Dendritic cell treated with granulocyte-macrophage colony-stimulating factor and Interleukin-4, amounts not matched to agents 40 ng/mL and 50 ng/mL, for 4 days (primary cell): ENCODE data around the gene CNST.

Experiments used
- H3K27ac Mint-ChIP-seq: one replicate; pipeline ENCODE4 v1.8.0; 2022; ENCODE audit warnings: mild to moderate bottlenecking, mixed read lengths
- H3K27me3 Mint-ChIP-seq: one replicate; pipeline ENCODE4 v1.8.0; 2022; ENCODE audit warnings: mild to moderate bottlenecking, mixed read lengths
- H3K36me3 Mint-ChIP-seq: one replicate; pipeline ENCODE4 v1.8.0; 2022; ENCODE audit warnings: low read depth, mixed read lengths
- H3K4me1 Mint-ChIP-seq: one replicate; pipeline ENCODE4 v1.8.0; 2022; ENCODE audit warnings: low read depth, mixed read lengths
- H3K4me3 Mint-ChIP-seq: one replicate; pipeline ENCODE4 v1.8.0; 2022; ENCODE audit warnings: mild to moderate bottlenecking, moderate library complexity, mixed read lengths
- H3K9me3 Mint-ChIP-seq: one replicate; pipeline ENCODE4 v1.8.0; 2022; ENCODE audit warnings: mixed read lengths
- intact Hi-C: fragments of 100-400 bp; cut with micrococcal nuclease; formaldehyde crosslinking; loops from one replicate; pipeline ENCODE4 v1.15.0; 2022

CNST gene, protein sequence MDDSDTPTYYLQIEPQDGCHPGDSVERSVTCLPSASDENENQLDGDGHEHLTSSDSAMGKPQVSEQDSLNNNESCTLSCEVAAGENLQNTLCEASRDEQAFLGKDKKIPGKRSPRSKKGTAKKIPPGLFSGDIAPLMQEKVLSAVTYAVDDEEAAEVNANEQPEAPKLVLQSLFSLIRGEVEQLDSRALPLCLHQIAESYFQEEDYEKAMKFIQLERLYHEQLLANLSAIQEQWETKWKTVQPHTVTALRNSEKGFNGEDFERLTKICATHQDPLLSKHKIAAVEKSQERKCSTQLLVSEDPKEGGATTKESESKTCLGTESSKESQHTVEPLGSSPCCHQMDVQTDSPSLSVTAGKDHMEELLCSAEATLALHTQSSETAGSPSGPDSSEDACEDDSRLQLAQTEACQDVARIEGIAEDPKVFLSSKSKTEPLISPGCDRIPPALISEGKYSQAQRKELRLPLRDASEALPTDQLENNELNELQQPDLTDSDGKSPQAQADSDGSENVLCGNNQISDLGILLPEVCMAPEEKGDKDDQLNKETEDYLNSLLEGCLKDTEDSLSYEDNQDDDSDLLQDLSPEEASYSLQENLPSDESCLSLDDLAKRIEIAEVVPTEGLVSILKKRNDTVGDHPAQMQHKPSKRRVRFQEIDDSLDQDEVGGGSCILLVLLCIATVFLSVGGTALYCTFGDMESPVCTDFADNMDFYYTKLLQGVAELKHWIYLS

DNA sequence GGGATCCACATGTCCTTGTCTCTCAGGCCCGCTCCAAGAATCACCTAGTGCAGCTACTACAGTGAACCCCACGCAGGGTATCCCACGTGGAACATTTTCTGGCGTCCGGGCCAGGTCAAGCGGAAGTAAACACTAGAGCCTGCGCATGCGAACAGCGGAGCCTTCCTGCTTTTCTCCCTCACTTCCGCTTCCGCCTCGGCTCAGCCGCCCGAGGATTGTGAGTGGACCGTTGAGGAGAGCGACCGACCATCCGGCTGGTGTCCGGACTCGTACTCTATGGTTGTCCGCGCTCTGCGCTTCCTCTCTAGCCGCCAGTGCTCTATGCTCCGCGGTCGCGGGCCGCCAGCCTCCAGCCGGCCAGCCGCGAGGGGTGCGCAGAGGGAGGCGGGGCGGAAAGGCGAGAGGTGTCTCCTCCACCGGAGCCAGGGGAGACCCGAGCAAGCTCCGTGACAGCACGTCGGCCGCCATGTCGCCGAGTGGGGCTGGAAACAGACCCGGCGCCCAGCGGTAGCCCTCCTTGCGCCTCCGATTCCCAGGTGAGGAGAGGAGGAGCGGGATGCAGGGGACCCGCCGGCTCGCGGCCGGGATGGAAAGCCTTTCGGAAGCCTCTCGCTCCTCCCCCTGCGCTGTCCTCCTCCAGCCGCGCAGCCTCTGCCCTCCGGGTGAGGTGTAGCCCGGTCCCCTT, at the start of gene CNST, which contains the start of gene TFB2M:
TSS of gene CNST (plus strand) at position 329 of the 685 bp plus-strand sequence. CDS start 25,107 bp downstream, outside the sequence.
TSS of gene TFB2M (minus strand) at position 134 of the 685 bp plus-strand sequence. CDS start at position 11, 123 bp downstream.
- H3K27me3 Mint-ChIP-seq, result no peaks in the 10 kb centered on the region
- H3K36me3 Mint-ChIP-seq, result peaks cover 35% of the 10 kb centered on the region
- intact Hi-C loops, result loop anchor here (5.0 to 10.0 kb wide), 3 partner anchors 41 to 189 kb away; no protein-coding TSS in a partner anchor
- peak within 1 kb of the TSS; percentile 99 for H3K4me3 Mint-ChIP-seq
- peak within 1 kb of the TSS; percentile 99 for H3K27ac Mint-ChIP-seq
- no peaks in the 10 kb centered on the region for H3K9me3 Mint-ChIP-seq
- H3K4me1 Mint-ChIP-seq, result peaks cover 40% of the 10 kb centered on the region

DNA sequence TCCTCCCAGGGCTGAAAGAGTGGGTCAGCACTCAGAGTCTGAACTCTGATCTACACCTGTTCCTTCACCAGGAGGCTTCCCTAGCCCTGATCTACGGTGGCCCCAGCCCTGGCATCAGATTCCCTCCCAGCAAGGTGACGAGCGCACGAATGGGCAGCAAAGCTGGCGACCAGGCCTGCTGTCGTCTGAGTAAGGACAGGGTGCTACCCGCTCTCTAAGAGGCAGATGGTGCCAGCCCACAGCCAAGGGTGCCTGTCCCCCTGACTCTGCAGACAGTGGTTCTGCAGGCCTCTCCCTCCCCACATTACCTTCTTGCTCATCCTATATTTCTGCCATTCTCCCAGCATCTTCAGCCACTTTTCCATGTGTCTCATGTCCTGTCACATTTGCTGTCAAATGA, 48.9 kb upstream of the CNST start:
- no peak overlapping the region for H3K4me3 Mint-ChIP-seq
- peaks cover 70% of the 10 kb centered on the region for H3K9me3 Mint-ChIP-seq
- no peaks in the 10 kb centered on the region for H3K4me1 Mint-ChIP-seq
- intact Hi-C loops, result no loop called here
- no peaks in the 10 kb centered on the region for H3K27me3 Mint-ChIP-seq
- no peak overlapping the region for H3K27ac Mint-ChIP-seq
- no peaks in the 10 kb centered on the region for H3K36me3 Mint-ChIP-seq

DNA sequence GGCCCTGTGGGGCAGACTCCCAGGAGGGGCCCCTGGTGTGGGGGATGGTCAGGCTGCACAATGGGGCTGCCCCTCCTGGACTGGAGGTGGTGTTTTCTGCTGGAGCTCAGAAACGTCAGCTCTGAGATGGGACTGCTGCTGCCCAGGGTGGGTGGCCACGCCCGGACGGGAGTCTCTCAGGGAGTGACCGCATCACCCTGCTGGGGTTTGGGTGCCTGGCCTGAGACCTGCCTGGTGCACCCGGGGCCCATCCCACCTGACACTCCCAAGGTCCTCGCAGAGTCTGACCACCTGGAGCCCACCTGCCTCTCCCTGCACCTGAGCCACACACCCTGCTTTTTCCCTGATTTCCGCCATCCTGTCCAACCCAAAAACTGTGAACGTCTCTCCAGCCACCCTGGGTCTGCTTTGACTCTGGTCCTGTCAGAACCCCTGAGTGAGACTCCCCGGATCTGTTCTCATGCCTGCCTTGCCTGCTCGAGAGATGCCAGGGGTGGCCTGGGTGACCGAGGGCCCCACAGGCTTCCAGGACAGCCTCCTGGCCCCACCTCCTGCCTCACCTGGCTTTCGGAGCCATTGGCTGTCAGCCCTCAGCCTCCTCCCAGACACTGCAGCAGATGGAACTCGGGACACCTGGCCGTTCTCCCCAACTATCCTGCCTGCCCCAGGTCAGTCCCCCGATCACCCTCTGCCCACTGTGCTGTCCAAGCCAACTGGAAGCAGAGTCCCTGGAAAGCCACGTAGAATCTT, 47.6 kb upstream of the CNST start:
- intact Hi-C loops, result no loop called here
- H3K27me3 Mint-ChIP-seq, result no peaks in the 10 kb centered on the region
- no peak overlapping the region for H3K27ac Mint-ChIP-seq
- H3K4me3 Mint-ChIP-seq, result no peak overlapping the region
- H3K36me3 Mint-ChIP-seq, result no peaks in the 10 kb centered on the region
- H3K4me1 Mint-ChIP-seq, result no peaks in the 10 kb centered on the region
- peaks cover 58% of the 10 kb centered on the region for H3K9me3 Mint-ChIP-seq

DNA sequence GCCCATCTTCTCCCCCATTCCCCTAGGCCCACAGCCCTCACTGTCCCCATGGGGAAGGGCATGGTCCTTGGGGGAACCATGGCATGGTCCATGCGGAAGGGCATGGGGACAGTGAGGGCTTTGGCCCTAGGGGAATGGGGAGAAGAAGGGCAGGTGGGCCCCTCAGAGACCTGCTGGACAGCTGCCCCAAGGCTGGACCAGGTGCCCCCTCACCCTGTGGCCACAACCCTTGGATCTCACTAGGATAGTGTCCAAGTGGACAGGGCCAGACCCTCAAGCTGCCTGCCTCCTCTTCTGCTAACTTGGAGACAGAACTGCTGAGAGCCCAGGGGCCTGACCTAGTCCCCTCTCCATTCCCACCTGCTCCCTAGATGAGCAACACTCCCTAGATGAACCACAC, 46.7 kb upstream of the CNST start:
- no peak overlapping the region for H3K4me3 Mint-ChIP-seq
- H3K36me3 Mint-ChIP-seq, result no peaks in the 10 kb centered on the region
- intact Hi-C loops, result no loop called here
- no peak overlapping the region for H3K27ac Mint-ChIP-seq
- peaks cover 49% of the 10 kb centered on the region for H3K9me3 Mint-ChIP-seq
- no peaks in the 10 kb centered on the region for H3K27me3 Mint-ChIP-seq
- no peaks in the 10 kb centered on the region for H3K4me1 Mint-ChIP-seq

DNA sequence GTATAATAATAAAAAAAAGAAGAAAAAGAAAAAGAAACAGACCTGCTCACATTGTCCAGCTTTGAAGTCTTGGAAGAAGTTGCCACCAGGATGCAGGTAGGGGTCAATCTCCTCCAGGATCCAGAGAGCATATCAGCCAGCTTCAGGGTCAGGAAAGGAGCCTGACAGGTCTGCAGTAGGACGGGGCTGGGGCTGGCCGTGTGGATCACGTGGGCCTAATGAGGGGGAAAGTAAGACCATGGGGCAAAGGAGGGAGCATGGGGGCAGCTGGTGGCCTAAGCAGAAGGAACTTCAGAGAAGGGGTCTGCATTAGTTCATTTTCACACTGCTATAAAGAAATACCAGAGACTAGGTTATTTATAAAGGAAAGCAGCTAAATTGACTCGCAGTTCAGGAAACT, 39.9 kb upstream of the CNST start:
- H3K9me3 Mint-ChIP-seq, result peaks cover 44% of the 10 kb centered on the region
- no peak overlapping the region for H3K4me3 Mint-ChIP-seq
- H3K27me3 Mint-ChIP-seq, result no peaks in the 10 kb centered on the region
- no peaks in the 10 kb centered on the region for H3K36me3 Mint-ChIP-seq
- peaks cover 5% of the 10 kb centered on the region for H3K4me1 Mint-ChIP-seq
- intact Hi-C loops, result no loop called here
- no peak overlapping the region for H3K27ac Mint-ChIP-seq

DNA sequence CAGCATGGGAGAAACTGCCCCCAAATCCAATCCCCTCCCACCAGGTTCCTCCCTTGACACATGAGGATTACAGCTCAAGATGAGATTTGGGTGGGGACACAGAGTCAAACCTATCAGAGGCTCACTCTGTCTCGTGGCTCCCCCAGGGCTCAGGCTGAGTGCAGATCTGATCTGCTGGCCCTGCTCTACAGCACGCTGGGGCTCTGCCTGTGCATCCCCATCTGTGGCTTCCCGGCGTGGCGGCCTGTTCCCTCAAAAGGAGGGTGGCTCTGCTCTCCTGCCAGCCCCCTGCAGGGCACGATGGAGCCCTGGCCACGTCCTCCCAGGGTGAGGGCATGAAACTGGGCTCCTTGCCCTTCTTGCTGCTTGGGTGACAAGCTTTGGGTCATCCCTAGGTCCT, 39.3 kb upstream of the CNST start:
- Mint-ChIP-seq H3K9me3 (peaks cover 50% of the 10 kb centered on the region), H3K4me3 (no peak overlapping the region), H3K4me1 (peaks cover 5% of the 10 kb centered on the region), H3K36me3 (no peaks in the 10 kb centered on the region), H3K27me3 (no peaks in the 10 kb centered on the region), H3K27ac (no peak overlapping the region)
- intact Hi-C loops, result no loop called here

DNA sequence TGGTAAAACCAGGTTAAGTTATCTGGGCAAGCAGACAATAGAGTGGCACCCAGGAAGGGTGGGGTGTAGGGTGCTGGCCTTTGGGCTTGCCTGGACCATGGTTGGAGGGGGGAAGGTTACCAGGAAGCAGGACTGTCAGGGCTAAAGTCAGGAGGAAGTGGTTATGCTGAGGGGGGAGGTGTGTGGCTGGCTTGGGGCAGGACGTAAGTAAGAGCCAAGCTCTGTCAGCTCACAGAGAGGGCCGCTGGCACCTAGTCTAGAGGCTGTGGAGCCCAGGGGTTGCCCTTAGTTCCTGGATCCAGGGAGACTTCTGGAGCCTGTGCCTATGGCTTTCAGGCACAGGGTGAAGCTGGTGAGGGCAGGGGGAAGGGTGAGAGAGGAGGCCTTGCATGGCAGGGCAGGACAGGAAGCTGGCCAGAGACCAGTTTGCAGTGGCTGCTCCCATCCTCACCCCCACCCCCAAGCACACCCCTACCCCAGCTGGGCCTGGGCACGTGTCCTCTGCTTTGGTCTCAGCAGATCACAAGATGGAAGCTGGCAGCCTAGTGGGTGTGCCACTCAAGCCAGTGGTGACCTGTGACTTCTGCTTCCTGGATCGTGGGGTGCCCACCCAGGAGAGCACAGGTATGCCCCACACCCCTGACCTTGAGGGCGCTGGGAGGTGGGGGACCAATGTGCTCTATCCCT, 38.7 kb upstream of the CNST start:
- Mint-ChIP-seq H3K36me3 (no peaks in the 10 kb centered on the region), H3K4me3 (no peak overlapping the region), H3K27me3 (no peaks in the 10 kb centered on the region), H3K4me1 (peaks cover 5% of the 10 kb centered on the region), H3K9me3 (peaks cover 54% of the 10 kb centered on the region), H3K27ac (no peak overlapping the region)
- intact Hi-C loops, result no loop called here

DNA sequence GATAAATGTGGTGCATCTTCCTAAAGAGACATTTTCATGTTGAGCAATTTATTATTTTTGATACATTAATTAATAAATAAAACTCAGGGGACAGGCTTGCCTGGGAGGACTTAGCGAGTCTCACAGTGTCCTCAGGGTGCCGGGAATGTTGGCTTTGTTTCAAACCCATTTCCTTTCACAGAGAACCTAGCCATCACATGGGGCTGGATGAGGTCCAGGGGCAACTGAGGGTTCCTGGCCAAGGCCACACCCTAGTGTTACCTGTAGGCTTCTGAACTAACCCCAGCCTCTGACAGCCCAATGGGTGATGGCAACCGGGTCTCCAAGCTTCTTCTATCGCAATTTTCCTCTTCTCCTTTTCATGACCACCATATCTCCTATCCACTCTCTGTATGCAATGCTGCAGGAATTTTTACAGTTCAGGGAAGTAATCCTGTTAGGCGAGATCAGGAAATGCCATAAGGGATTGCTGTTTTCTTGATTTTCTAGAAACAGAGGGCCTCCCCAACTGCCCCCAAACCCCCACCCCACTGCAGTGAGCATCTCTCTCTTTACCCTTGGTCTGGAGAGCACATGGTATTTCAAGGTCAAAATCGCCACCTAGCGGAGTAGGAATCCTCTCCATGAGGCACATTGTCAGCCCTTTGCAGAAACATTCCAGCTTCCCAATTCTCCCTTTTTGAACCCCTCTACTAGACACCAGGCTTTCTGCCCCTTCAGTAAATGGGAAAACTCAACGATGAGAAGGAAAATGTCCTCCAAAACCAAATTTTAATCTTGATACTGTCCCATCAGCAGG, 37.1 kb upstream of the CNST start:
- intact Hi-C loops, result no loop called here
- Mint-ChIP-seq H3K36me3 (no peaks in the 10 kb centered on the region), H3K4me3 (no peak overlapping the region), H3K4me1 (peaks cover 5% of the 10 kb centered on the region), H3K27me3 (no peaks in the 10 kb centered on the region), H3K9me3 (peaks cover 54% of the 10 kb centered on the region), H3K27ac (no peak overlapping the region)

DNA sequence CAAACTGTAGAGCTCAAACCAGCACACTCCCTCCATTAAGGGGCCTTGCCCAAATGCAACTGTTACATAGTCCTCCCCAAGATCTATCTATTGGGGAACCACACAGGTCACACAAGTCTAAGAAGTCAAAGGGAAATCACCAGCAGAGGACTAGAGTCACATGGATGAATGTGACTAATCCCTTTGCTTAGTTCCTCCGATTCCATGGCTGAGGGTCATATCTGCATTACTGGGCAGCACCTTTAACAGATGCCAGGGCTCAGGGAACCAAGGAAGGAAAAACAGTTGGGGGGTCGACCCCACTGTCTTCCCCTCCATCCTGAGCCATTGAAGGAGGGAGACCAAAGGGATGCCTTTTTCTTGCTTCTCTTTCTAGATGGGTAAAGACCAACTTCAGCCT, 35.8 kb upstream of the CNST start:
- intact Hi-C loops, result no loop called here
- Mint-ChIP-seq H3K27ac (no peak overlapping the region), H3K9me3 (peaks cover 54% of the 10 kb centered on the region), H3K27me3 (no peaks in the 10 kb centered on the region), H3K36me3 (no peaks in the 10 kb centered on the region), H3K4me3 (no peak overlapping the region), H3K4me1 (peaks cover 5% of the 10 kb centered on the region)

DNA sequence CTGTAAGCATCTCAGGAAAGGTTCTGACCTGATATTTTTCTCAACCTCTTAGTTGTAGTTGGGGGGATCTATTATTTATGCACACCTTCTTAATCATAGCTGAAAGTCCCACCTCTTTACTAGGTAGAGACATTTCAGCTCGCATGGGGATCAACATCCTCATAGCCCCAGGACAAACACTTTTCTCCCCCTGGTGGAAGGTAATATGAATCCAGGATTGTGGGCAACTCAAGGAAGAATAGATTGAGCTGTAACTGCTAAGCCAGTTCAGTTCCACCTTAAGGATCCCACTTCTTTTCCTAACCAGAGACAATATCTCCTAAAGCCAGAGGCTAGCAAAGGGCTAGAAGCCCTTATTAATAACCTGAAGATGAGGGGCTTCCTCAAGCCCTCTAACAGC, 33.7 kb upstream of the CNST start:
- H3K4me1 Mint-ChIP-seq, result peaks cover under 1% of the 10 kb centered on the region
- H3K4me3 Mint-ChIP-seq, result no peak overlapping the region
- intact Hi-C loops, result no loop called here
- no peak overlapping the region for H3K27ac Mint-ChIP-seq
- no peaks in the 10 kb centered on the region for H3K36me3 Mint-ChIP-seq
- H3K9me3 Mint-ChIP-seq, result peaks cover 42% of the 10 kb centered on the region
- H3K27me3 Mint-ChIP-seq, result no peaks in the 10 kb centered on the region

DNA sequence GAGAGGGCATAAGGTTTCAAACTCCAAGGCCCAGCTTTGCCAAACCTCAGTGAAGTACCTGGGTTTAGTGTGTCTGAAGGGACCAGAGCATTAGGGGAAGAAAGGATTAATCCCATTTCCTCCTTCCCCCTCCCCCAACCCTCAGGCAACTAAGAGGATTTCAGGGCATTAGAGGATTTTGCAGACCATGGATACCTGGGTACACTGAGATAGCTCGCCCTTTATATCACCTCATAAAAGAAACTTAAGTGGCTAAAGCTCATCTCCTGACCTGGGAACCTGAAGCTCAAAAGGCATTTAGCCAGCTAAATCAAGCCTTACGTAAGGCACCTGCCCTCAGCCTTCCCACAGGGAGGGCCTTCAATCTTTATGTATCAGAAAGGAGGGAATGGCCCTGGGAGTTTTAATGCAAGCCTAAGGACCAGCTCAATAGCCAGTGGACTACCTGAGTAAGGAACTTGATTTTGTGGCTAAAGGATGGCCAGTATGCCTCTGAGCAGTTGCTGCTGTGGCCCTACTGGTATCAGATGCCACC, 32.8 kb upstream of the CNST start:
- H3K27ac Mint-ChIP-seq, result no peak overlapping the region
- no peaks in the 10 kb centered on the region for H3K27me3 Mint-ChIP-seq
- peaks cover 33% of the 10 kb centered on the region for H3K9me3 Mint-ChIP-seq
- no peaks in the 10 kb centered on the region for H3K4me1 Mint-ChIP-seq
- intact Hi-C loops, result no loop called here
- H3K36me3 Mint-ChIP-seq, result no peaks in the 10 kb centered on the region
- no peak overlapping the region for H3K4me3 Mint-ChIP-seq

DNA sequence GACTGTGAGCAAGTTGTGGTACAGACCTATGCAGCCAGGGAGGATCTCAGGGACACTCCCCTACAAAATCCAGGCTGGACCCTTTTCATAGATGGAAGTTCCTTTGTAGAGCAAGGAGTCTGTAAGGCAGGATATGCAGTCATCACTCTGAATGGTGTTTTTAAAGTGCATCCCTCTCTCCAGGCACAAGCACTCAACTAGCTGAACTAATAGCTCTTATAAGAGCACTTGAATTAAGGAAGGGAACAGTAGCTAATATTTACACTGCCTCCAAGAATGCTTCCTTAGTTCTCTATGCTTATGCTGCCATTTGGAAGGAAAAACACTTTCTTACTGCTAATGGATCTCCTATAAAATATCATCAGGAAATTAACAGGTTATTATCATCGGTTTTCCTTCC, 32.1 kb upstream of the CNST start:
- Mint-ChIP-seq H3K4me3 (no peak overlapping the region), H3K27me3 (no peaks in the 10 kb centered on the region), H3K36me3 (peaks cover 3% of the 10 kb centered on the region), H3K9me3 (peaks cover 28% of the 10 kb centered on the region), H3K27ac (no peak overlapping the region), H3K4me1 (no peaks in the 10 kb centered on the region)
- intact Hi-C loops, result no loop called here
